HCT116 (cell line): ENCODE measurements around the gene ADAM15. TPM values are rescaled to one million over a fixed set of nuclear protein-coding genes. Genes with fewer than 3 reads are reported as not detected.

ENCODE experiments used
- ATAC-seq: fragments of 200-7000 bp; cut with Tn5 transposase; 2 replicates; pipeline ENCODE4 v1.9.1; 2020; ENCODE audit warnings: mild to moderate bottlenecking, moderate library complexity
- BruUV-seq: library from RNA; stranded (reverse); fragments of 400-500 nt; replicated peaks from 2 replicates; lab custom pipeline; 2021; lab: Mats Ljungman, UMichigan
- CTCF ChIA-PET: fragments of 300-600 bp; sonication (Branson Sonifier 250); formaldehyde crosslinking; loops from one replicate; lab custom pipeline; 2021; ENCODE audit warnings: antibody characterized with exemption; lab: Charles Lee
- POLR2A ChIA-PET: fragments of 300-600, 350-600 bp; sonication (Branson Sonifier 250); formaldehyde crosslinking; loops from one replicate; lab custom pipeline; 2021; ENCODE audit warnings: antibody characterized with exemption; lab: Charles Lee
- RAD21 ChIA-PET, 2 experiments: fragments of 300-600 bp; sonication (Branson Sonifier 250); formaldehyde crosslinking; loops; one replicate each; lab custom pipeline; 2023; ENCODE audit warnings: low total read pairs in 2 of 2; ENCODE audit not compliant: uncharacterized antibody in 2 of 2, unreplicated experiment in 2 of 2, low non-redundant PET in 1 of 2; lab: Charles Lee
- DNase-seq: peaks from one replicate; pipeline ENCODE4 v3.0.0-alpha.2; 2010; ENCODE audit warnings: low read depth, low spot score
- H2AFZ ChIP-seq: fragments of 200-600 bp; shearing (Covaris generic), sonication (generic); 2 replicates; pipeline ENCODE4 v1.6.1; 2017; ENCODE audit warnings: low read depth, mixed run types, mixed read lengths, antibody characterized with exemption, low read length; ENCODE audit not compliant: poor library complexity, severe bottlenecking
- H3K27ac ChIP-seq: 2 replicates; pipeline ENCODE4 v1.5.1; 2012; ENCODE audit warnings: low read depth, low read length
- H3K27me3 ChIP-seq: fragments of 200-600 bp; sonication (generic); 2 replicates; pipeline ENCODE4 v1.6.1; 2016; ENCODE audit warnings: mixed run types, low read length, mixed read lengths; ENCODE audit not compliant: insufficient read depth
- H3K36me3 ChIP-seq, 2 experiments: fragments of 200-500 bp in 1 of 2; fragments of 200-600 bp in 1 of 2; sonication (Bioruptor generic) in 1 of 2; sonication (generic) in 1 of 2; 2 replicates each; pipeline versions ENCODE4 v1.5.1 to v1.6.1; 2014 to 2016; ENCODE audit warnings: low read length in 2 of 2, inconsistent platforms in 1 of 2, mixed read lengths in 1 of 2, mixed run types in 1 of 2; ENCODE audit not compliant: insufficient read depth in 2 of 2, control insufficient read depth in 1 of 2
- H3K4me1 ChIP-seq, 2 experiments: fragments of 200-600 bp in 1 of 2; sonication (generic) in 1 of 2; 2 replicates each; pipeline versions ENCODE4 v1.5.1 to v1.6.1; 2012 to 2017; ENCODE audit warnings: low read length in 2 of 2, inconsistent platforms in 1 of 2, mild to moderate bottlenecking in 1 of 2, mixed read lengths in 1 of 2, mixed run types in 1 of 2, moderate library complexity in 1 of 2; ENCODE audit not compliant: insufficient read depth in 2 of 2, control insufficient read depth in 1 of 2
- H3K4me2 ChIP-seq: fragments of 200-600 bp; sonication (generic); 2 replicates; pipeline ENCODE4 v1.6.1; 2017; ENCODE audit warnings: mixed run types, low read length, mixed read lengths
- H3K4me3 ChIP-seq, 2 experiments: fragments of 200-600 bp in 1 of 2; sonication (generic) in 1 of 2; replicated peaks in 1 of 2; 2 replicates each; pipeline ENCODE4 v1.5.1; 2011 to 2016; ENCODE audit warnings: low read length in 2 of 2, control low read depth in 1 of 2, low read depth in 1 of 2, mild to moderate bottlenecking in 1 of 2, mixed read lengths in 1 of 2, mixed run types in 1 of 2
- H3K79me2 ChIP-seq: fragments of 200-600 bp; sonication (generic); 2 replicates; pipeline ENCODE4 v1.6.1; 2017; ENCODE audit warnings: mild to moderate bottlenecking, mixed run types, low read length, moderate library complexity, mixed read lengths; ENCODE audit not compliant: insufficient read depth
- H3K9ac ChIP-seq: fragments of 200-600 bp; sonication (generic); 2 replicates; pipeline ENCODE4 v1.6.1; 2016; ENCODE audit warnings: low read length, mixed read lengths
- H3K9me2 ChIP-seq: fragments of 200-600 bp; sonication (generic), shearing (Covaris generic); 2 replicates; pipeline ENCODE4 v1.6.1; 2017; ENCODE audit warnings: mixed run types, mild to moderate bottlenecking, moderate library complexity; ENCODE audit not compliant: insufficient read depth
- H3K9me3 ChIP-seq, 2 experiments: fragments of 200-500 bp in 1 of 2; fragments of 200-600 bp in 1 of 2; sonication (Bioruptor generic) in 1 of 2; sonication (generic) in 1 of 2; 2 replicates each; pipeline ENCODE4 v1.6.1; 2014 to 2017; ENCODE audit warnings: low read length in 2 of 2, mixed read lengths in 2 of 2, inconsistent platforms in 1 of 2, low read depth in 1 of 2, mild to moderate bottlenecking in 1 of 2, mixed run types in 1 of 2, moderate library complexity in 1 of 2; ENCODE audit not compliant: control insufficient read depth in 1 of 2, insufficient read depth in 1 of 2
- H4K20me1 ChIP-seq: fragments of 200-600 bp; sonication (generic), shearing (Covaris generic); 2 replicates; pipeline ENCODE4 v1.6.1; 2017; ENCODE audit warnings: mixed run types, mild to moderate bottlenecking, moderate library complexity; ENCODE audit not compliant: insufficient read depth
- CBX3 ChIP-seq: IDR thresholded peaks from 2 replicates; pipeline ENCODE4 v1.6.1; 2012; ENCODE audit warnings: low read depth
- CTCF ChIP-seq, 3 experiments: fragments of 200-600 bp in 1 of 3; sonication (generic) in 1 of 3; IDR thresholded peaks in 2 of 3; conservative IDR thresholded peaks in 1 of 3; 2 replicates each; pipeline ENCODE4 v1.5.1; 2012 to 2017; ENCODE audit warnings: low read depth in 2 of 3, low read length in 2 of 3, antibody characterized with exemption in 1 of 3, borderline replicate concordance in 1 of 3, control low read depth in 1 of 3, mild to moderate bottlenecking in 1 of 3, mixed read lengths in 1 of 3, mixed run types in 1 of 3, moderate library complexity in 1 of 3; ENCODE audit not compliant: insufficient read depth in 1 of 3
- SIN3A ChIP-seq: IDR thresholded peaks from 2 replicates; pipeline ENCODE4 v1.6.1; 2012; ENCODE audit warnings: low read depth
- ZFX ChIP-seq: fragments of 450-650 bp; IDR thresholded peaks from 2 replicates; pipeline ENCODE4 v1.6.1; 2017
- ZNF274 ChIP-seq: fragments of 200-500 bp; sonication (Bioruptor generic); IDR thresholded peaks from 2 replicates; pipeline ENCODE4 v1.6.1; 2014; ENCODE audit warnings: mild to moderate bottlenecking, low read depth, low read length, inconsistent platforms
- intact Hi-C: fragments of 100-400 bp; cut with micrococcal nuclease; formaldehyde crosslinking; loops from 2 replicates; pipeline ENCODE4 v1.10.0; 2022
- total RNA-seq: library from RNA; stranded (reverse); gene quantifications from one replicate; pipeline ENCODE4 v1.2.1, GENCODE V29; 2021; ENCODE audit not compliant: unreplicated experiment

ADAM15 gene
- total RNA-seq, 1 experiment from 2014 or later, result 149 TPM

- BruUV-seq, result no TSS peak
- Histone ChIP-seq H3K36me3 (peaks cover 17 to 21% of the 10 kb centered on the region in 2 experiments), H3K79me2 (peaks cover 39% of the 10 kb centered on the region), H3K9me2 (no peaks in the 10 kb centered on the region), H4K20me1 (no peaks in the 10 kb centered on the region), H3K9me3 (no peaks in the 10 kb centered on the region), H3K4me3 (peak overlapping the region; percentile 90 to 94), H3K4me2 (peak overlapping the region; percentile 100), H3K4me1 (peaks cover 13 to 38% of the 10 kb centered on the region in 2 experiments), H3K27ac (peak overlapping the region; percentile 93)
- RAD21 ChIA-PET, result interaction anchor here in 1 of 2 experiments (1.1 kb wide), 1 partner anchor 10 kb away, joined by 8 read pairs; no protein-coding TSS in a partner anchor
- ATAC-seq (peak; percentile 27), DNase-seq (no peak)
- TF ChIP-seq ZFX, result peak; percentile 46; the same call in 1 of the 2 replicates
- TF ChIP-seq SIN3A, result no peak
- no peak for TF ChIP-seq ZNF274
- TF ChIP-seq, all 23 proteins: peak for 1
- CTCF ChIA-PET, result interaction anchor here (0.7 to 1.6 kb wide), 5 partner anchors 9 to 116 kb away, joined by 3 to 14 read pairs (median 7); no protein-coding TSS in a partner anchor
- Histone ChIP-seq H3K27me3 (no peaks in the 10 kb centered on the region), H2AFZ (no peak overlapping the region), H3K9ac (peak overlapping the region; percentile 90)
- POLR2A ChIA-PET, result no interaction called here
- intact Hi-C loops, result loop anchor here (5.0 kb wide), 1 partner anchor 50 kb away; the partner anchor contains the start of gene ZBTB7B
These were observed 772 bp downstream of the ADAM15 start for GRCh38 chr1:155051777-155052398.

DNA sequence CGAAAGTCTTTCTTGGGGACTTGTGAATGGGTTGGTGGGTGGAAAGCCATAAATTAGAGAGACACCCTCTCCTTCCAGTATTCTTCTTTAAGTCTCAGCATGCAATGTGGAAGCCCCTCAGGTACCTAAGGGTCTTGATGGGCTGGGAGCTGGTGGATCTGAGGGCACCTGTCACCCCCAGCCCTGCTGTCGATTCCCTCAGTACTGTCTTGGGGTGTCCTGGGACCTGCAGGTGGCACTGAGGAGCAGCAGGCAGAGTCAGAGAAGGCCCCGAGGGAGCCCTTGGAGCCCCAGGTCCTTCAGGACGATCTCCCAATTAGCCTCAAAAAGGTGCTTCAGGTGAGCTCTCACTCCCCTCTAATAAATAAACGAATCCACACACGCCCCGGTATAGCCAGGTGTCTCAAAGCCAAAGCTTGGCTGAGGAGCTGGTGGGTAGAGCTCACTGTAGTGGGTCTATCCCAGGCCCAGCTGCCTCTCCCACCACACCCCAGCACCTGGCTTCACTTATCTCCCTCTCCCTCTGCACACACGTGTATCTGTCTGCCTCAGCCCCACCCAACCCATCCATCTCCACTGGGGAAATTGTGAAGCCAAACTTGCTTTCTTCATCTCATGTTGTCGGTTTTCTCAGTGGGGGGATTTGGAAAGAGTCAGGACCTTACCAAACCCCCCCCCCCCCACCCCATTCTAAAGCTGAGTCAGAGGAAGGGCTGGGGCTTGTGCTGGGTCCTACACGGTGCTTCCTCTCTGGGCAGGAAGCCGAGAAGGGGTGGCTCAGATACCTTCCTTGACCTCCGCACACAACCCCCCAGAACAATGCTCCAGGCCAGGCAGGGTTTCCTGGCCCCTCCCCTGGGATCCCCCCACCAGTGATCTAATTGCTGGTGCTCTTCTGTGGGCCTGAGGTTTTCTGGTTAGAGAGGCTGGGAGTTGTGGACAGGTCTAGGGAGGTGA is 1.6 kb downstream of the ADAM15 start:
- no TSS peak for BruUV-seq
- POLR2A ChIA-PET, result interaction anchor here (0.6 kb wide), 1 partner anchor 474 kb away, joined by 3 read pairs; no protein-coding TSS in a partner anchor

More for the DNA sequence above, 1.6 kb downstream of the ADAM15 start:
- Histone ChIP-seq H3K27me3 (no peaks in the 10 kb centered on the region), H4K20me1 (no peaks in the 10 kb centered on the region), H3K9me2 (no peaks in the 10 kb centered on the region), H3K27ac (peak overlapping the region; percentile 93), H3K9ac (peak overlapping the region; percentile 90), H3K4me3 (peak overlapping the region; percentile 90 to 94), H3K4me1 (peaks cover 13 to 38% of the 10 kb centered on the region in 2 experiments), H2AFZ (no peak overlapping the region), H3K4me2 (peak overlapping the region; percentile 100), H3K9me3 (no peaks in the 10 kb centered on the region), H3K79me2 (peaks cover 39% of the 10 kb centered on the region), H3K36me3 (peaks cover 17 to 30% of the 10 kb centered on the region in 2 experiments)
- RAD21 ChIA-PET, result interaction anchor here in 1 of 2 experiments (1.1 kb wide), 1 partner anchor 9 kb away, joined by 8 read pairs; no protein-coding TSS in a partner anchor
- CTCF ChIA-PET, result interaction anchor here (0.7 to 2.0 kb wide), 6 partner anchors 8 to 115 kb away, joined by 3 to 14 read pairs (median 6); partner anchors contain the start of gene EFNA3
- TF ChIP-seq CTCF (IDR thresholded peaks at IDR 0.05 in 2 of 3, conservative IDR thresholded peaks at IDR 0.05 in 1 of 3; ENCODE audit: borderline replicate concordance in 1 of 3, insufficient read depth in 1 of 3, low read depth in 2 of 3, low read length in 2 of 3) (peak in 2 of 3 experiments; percentile 61 to 68; a peak in 4 of 6 replicates), CBX3 (no peak)
- intact Hi-C loops, result loop anchor here (5.0 kb wide), 1 partner anchor 50 kb away; the partner anchor contains the start of gene ZBTB7B
- DNase-seq (no peak), ATAC-seq (peak; percentile 45)
